Natural killer cell treated with Interleukin-12 subunit alpha and Interleukin-12 subunit beta and Interleukin-15 and Interleukin-18, amount 100 ng/mL, for 72 hours (primary cell): Measurements from ENCODE around the gene C11orf71. TPM values are rescaled to one million over a fixed set of nuclear protein-coding genes. Genes with fewer than 3 reads are reported as not detected.

Experiments
- ATAC-seq, 2 donors: fragments of 150-1000 bp; cut with Tn5 transposase in 1 of 2; sonication (Bioruptor Pico), chemical (Tn5 transposase) in 1 of 2; 2 replicates each; pipeline ENCODE4 v1.10.0; 2021
- DNase-seq: peaks from one replicate; pipeline ENCODE4 v3.0.0; 2022; ENCODE audit warnings: low spot score
- H3K27ac Mint-ChIP-seq, 2 donors: 1 replicate in 1 of 2; 2 replicates in 1 of 2; pipeline ENCODE4 v1.8.0; 2022; ENCODE audit warnings: mixed read lengths in 2 of 2, mild to moderate bottlenecking in 1 of 2, moderate library complexity in 1 of 2
- H3K27me3 Mint-ChIP-seq, 2 donors: 1 replicate in 1 of 2; 2 replicates in 1 of 2; pipeline ENCODE4 v1.8.0; 2022; ENCODE audit warnings: mixed read lengths in 2 of 2
- H3K36me3 Mint-ChIP-seq: one replicate; pipeline ENCODE4 v1.8.0; 2022; ENCODE audit warnings: mixed read lengths
- H3K4me1 Mint-ChIP-seq, 2 donors: 1 replicate in 1 of 2; 2 replicates in 1 of 2; pipeline ENCODE4 v1.8.0; 2022; ENCODE audit warnings: low read depth in 2 of 2, mixed read lengths in 2 of 2, mild to moderate bottlenecking in 1 of 2
- H3K4me3 Mint-ChIP-seq: one replicate; pipeline ENCODE4 v1.8.0; 2022; ENCODE audit warnings: mixed read lengths
- H3K9me3 Mint-ChIP-seq: 2 replicates; pipeline ENCODE4 v1.8.0; 2022; ENCODE audit warnings: mixed read lengths
- total RNA-seq, 2 donors: library from RNA; stranded (reverse); gene quantifications; one replicate each; pipeline ENCODE4 v1.2.3, GENCODE V29; 2022

C11orf71 gene, protein sequence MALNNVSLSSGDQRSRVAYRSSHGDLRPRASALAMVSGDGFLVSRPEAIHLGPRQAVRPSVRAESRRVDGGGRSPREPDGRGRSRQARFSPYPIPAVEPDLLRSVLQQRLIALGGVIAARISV
- total RNA-seq, result 1 to 10 TPM; 5.7 to 6.4 TPM

DNA sequence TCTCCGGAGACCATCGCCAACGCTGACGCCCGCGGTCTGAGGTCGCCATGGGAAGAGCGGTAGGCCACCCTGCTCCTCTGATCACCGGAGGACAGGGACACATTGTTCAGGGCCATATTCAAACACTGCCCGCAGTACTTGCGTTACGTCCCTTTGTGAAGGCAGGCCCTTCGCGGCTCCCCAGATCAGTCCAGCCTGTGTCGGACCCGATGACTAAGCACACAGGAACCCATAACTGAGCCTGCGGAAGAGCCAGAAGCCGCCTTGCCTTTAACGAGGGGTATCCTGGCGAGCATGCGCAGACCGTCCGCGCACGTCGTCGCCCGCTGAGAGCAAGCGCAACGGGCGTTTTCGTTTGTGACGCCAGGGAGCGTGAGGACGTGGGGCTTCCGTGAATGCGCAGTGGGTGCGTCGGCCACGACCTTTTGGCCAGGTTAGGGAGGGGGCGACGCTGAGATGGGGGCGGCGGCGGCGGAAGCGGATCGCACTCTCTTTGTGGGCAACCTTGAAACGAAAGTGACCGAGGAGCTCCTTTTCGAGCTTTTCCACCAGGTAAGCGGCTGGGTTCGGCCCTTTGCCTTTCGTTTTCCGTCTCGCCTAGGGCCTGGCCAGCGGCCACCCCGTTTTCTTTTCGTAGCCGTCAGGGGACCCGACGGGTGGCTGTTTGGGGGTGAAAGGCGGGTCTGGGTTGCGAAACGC, at the start of gene C11orf71, which contains the start of gene RBM7:
C11orf71 (minus strand) TSS at position 296 of the 699 bp plus-strand sequence; CDS start at position 116, 180 bp downstream.
RBM7 (plus strand) TSS at position 451 of the 699 bp plus-strand sequence; CDS start at position 457, 6 bp downstream.
- H3K9me3 Mint-ChIP-seq, result no peaks in the 10 kb centered on the region
- DNase-seq (peak; percentile 99), ATAC-seq (peak; percentile 97 to 98)
- peaks cover 35 to 42% of the 10 kb centered on the region in 2 donors for H3K4me1 Mint-ChIP-seq
- H3K36me3 Mint-ChIP-seq, result peaks cover 24% of the 10 kb centered on the region
- peak within 1 kb of the TSS; percentile 94 for H3K4me3 Mint-ChIP-seq
- H3K27ac Mint-ChIP-seq, result peak within 1 kb of the TSS; percentile 98 to 99
- H3K27me3 Mint-ChIP-seq, result no peaks in the 10 kb centered on the region

DNA sequence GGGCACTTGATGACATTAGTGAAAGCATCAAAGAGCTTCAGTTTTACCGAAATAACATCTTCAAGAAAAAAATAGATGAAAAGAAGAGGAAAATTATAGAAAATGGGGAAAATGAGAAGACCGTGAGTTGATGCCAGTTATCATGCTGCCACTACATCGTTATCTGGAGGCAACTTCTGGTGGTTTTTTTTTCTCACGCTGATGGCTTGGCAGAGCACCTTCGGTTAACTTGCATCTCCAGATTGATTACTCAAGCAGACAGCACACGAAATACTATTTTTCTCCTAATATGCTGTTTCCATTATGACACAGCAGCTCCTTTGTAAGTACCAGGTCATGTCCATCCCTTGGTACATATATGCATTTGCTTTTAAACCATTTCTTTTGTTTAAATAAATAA, 49.5 kb upstream of the C11orf71 start:
- Mint-ChIP-seq H3K9me3 (no peaks in the 10 kb centered on the region), H3K4me1 (peaks cover 0 to 8% of the 10 kb centered on the region in 2 donors), H3K27ac (no peak overlapping the region), H3K4me3 (no peak overlapping the region), H3K36me3 (peaks cover 12% of the 10 kb centered on the region), H3K27me3 (no peaks in the 10 kb centered on the region)
- ATAC-seq (no peak), DNase-seq (no peak)

DNA sequence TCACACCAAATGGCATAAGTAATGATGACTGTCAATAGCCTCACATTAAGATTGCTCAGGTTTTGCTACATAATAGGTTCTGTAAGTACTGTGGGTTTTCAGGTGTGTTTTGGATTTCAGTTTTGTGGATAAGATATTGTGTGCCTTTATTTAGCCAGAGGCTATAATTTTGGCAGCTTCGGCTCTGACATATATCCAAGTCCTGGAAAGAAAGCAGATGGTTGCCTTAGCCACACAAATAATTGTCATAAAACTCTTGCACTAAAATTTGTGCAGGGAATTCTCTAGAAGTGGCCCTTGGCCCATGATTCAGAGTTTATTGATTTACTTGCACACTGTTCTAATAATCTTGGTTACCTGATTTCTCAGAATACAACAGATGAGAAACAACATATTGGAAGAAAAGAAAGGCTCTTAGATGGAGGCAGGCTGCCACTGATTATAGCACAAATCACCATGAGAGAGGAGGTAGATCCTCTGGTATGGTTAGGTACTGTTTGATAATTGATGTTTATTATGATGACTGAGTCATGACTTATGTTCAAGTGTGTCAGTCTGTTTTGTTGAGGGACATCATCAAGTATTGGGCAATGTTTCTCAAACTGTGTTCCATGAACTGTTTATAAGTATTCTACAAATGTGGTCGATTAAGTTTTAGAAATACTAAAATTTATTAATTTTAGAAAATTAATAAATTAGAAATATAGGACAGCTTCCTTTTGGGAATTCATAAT, 48.6 kb upstream of the C11orf71 start:
- H3K4me3 Mint-ChIP-seq, result no peak overlapping the region
- no peak overlapping the region for H3K27ac Mint-ChIP-seq
- H3K27me3 Mint-ChIP-seq, result no peaks in the 10 kb centered on the region
- H3K9me3 Mint-ChIP-seq, result no peaks in the 10 kb centered on the region
- peaks cover 0 to 8% of the 10 kb centered on the region in 2 donors for H3K4me1 Mint-ChIP-seq
- no peak for DNase-seq
- no peak for ATAC-seq
- H3K36me3 Mint-ChIP-seq, result peaks cover 12% of the 10 kb centered on the region

DNA sequence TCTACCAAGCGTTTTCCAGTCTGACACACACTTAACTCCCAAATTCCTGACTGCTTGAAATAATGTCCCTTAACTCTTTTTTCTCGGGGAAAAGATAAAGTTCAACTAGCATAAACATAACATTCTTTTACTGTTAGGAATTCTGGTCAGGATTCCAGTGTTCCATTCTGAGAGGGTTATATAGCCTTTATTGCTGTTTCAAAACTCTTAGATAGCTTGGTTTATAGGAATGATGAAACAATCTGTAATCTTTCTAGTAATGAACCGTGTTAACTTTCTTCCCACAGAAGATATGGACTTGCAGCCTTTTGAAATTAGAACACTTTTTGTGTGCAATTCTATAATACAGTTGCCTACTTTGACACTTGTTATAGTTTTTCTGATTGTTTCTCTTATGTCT, 47.6 kb upstream of the C11orf71 start:
- no peaks in the 10 kb centered on the region for H3K27me3 Mint-ChIP-seq
- H3K4me3 Mint-ChIP-seq, result no peak overlapping the region
- no peaks in the 10 kb centered on the region for H3K9me3 Mint-ChIP-seq
- ATAC-seq (no peak), DNase-seq (no peak)
- peaks cover 0 to 8% of the 10 kb centered on the region in 2 donors for H3K4me1 Mint-ChIP-seq
- peaks cover 12% of the 10 kb centered on the region for H3K36me3 Mint-ChIP-seq
- no peak overlapping the region for H3K27ac Mint-ChIP-seq

DNA sequence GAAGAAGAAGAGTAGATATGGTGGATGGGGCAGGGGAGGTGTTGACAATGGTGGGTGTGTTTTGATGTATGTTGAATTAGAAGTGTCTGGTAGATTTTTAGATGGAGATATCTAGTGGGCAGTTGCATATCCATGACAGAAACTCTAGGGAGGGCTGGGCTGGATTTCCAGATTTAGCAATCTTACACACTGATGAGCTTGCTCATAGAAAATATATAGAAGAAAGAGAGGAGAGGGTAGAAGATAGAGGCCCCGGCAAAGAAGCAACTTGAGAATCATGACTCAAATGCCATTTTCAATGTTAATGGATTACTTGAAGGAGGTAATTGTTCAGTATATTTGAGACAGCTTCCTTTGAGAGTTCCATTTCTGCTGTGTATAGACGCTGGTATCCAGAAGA, 47.1 kb upstream of the C11orf71 start:
- H3K27ac Mint-ChIP-seq, result no peak overlapping the region

DNA sequence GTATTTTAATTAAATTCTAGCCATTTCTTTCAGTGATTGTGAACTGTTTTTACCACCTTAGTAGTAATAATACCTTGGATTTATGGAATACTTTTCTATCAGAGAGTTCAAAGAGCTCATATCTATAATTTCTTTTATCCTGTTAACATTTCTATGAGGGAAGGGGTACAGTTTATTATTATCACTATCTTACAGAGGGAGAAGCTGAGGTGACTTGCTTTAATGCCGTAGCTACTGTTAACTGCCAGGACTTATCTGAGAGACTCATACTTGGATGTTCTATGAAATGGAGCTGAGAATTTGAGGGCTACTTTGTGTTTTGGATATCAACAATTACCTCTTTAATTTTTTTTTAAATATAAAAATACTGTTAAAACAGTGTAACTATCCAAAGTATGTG, 42.2 kb upstream of the C11orf71 start:
- Mint-ChIP-seq H3K4me1 (peaks cover 24 to 25% of the 10 kb centered on the region in 2 donors), H3K27ac (no peak overlapping the region), H3K4me3 (no peak overlapping the region), H3K27me3 (no peaks in the 10 kb centered on the region), H3K9me3 (no peaks in the 10 kb centered on the region), H3K36me3 (peaks cover 7% of the 10 kb centered on the region)
- DNase-seq (no peak), ATAC-seq (no peak)

More for the DNA sequence above, 47.1 kb upstream of the C11orf71 start:
- Mint-ChIP-seq H3K4me1 (peaks cover 0 to 8% of the 10 kb centered on the region in 2 donors), H3K36me3 (peaks cover 12% of the 10 kb centered on the region), H3K9me3 (no peaks in the 10 kb centered on the region), H3K4me3 (no peak overlapping the region), H3K27me3 (no peaks in the 10 kb centered on the region)
- DNase-seq (no peak), ATAC-seq (no peak)

DNA sequence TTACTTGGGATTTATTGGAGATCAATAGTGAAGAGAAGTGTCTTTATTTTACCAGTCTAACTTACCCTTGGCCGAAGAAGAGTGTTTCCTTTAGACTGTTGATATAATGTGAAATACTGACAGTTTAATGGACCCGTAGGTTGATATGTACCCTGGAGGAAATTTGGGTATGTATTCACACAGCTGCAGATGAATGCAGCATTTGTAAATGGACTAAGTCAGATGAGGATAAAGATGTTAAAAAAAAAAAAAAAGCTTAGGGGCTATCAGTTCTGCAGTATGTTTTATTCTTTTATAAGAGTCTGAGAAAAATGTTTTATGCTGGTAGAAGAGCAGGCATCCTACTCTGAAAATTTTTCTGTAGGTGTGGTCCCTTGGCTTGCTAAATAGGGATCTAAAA, 41.6 kb upstream of the C11orf71 start:
- H3K4me1 Mint-ChIP-seq, result peaks cover 22 to 24% of the 10 kb centered on the region in 2 donors
- H3K4me3 Mint-ChIP-seq, result no peak overlapping the region
- H3K27ac Mint-ChIP-seq, result no peak overlapping the region
- DNase-seq (no peak), ATAC-seq (no peak)
- H3K9me3 Mint-ChIP-seq, result no peaks in the 10 kb centered on the region
- no peaks in the 10 kb centered on the region for H3K27me3 Mint-ChIP-seq
- H3K36me3 Mint-ChIP-seq, result peaks cover 7% of the 10 kb centered on the region

DNA sequence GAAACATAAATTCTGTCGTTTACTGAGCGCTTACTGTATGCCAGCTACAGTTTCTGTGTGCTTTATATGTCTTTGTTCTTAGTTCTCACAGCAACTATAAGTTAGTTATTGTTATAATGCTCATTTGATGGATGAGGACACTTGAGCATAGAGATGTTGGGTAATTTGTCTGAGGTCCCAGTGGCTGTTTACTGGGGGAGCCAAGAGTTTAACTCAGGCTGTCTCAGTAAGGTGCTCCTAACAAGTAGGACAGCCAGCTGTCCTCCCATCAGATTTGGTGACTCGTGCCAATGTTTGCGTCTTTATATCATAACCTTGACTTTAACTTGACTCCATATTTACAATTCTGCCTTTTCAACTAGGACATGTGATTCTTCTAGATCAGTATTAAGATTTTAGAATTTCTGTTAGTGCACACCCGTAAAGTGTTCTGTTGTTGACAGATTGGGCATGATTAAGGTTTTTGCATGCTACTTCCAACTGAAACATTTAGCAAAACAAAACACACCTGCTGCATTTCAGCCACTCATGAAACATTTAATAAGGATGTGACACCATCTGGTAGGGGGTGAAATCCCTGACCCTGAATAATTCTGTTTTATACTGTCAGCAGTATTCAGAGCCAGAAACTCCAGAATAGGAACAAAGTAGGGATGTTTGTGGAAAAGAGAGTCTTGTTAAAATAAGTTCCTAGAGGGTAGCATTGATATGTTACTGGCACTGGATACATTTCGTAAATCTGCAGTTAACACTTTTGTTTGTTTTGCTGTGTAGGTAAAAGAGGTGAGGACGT, 40.9 kb upstream of the C11orf71 start:
- Mint-ChIP-seq H3K27ac (no peak overlapping the region), H3K4me3 (no peak overlapping the region), H3K36me3 (peaks cover 1% of the 10 kb centered on the region), H3K27me3 (no peaks in the 10 kb centered on the region), H3K9me3 (no peaks in the 10 kb centered on the region), H3K4me1 (peaks cover 17 to 24% of the 10 kb centered on the region in 2 donors)
- ATAC-seq (no peak), DNase-seq (no peak)

DNA sequence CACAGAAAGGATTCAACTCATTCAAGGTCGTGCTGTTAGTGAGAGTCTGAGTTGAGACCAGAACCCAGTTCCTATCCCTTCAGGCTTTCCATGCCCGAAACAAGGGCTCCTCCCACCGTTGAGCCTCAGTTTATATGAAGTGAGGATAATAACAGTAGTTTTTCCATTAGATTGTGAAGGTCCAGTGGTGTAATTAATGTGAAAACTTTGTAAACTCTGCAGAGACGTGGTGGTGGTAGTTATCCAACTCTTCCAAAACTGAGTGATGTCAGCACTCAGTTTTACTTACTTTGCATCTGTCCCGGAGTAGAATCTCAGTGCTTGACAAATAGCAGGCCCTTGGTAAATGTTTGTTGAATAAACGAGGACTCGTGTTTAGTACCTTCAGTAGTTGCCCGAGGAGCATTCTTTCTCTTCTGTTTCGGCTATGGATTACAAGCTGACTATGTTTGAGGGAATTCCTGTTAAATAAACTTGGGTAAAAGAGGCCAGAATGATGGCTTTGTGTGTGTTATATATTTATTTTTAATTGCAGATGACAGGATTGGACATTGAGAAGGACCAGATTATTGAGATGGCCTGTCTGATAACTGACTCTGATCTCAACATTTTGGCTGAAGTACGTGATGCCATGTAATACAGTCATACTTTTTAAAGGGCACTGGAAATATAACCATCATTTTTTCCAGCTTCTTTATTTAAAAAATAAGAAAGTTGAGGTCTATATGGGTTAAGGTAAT, 40.0 kb upstream of the C11orf71 start:
- Mint-ChIP-seq H3K4me1 (peaks cover 17 to 24% of the 10 kb centered on the region in 2 donors), H3K27me3 (no peaks in the 10 kb centered on the region), H3K9me3 (no peaks in the 10 kb centered on the region), H3K27ac (peak overlapping the region; percentile 79 to 95), H3K36me3 (no peaks in the 10 kb centered on the region), H3K4me3 (peak overlapping the region; percentile 93)
- ATAC-seq (no peak), DNase-seq (no peak)

DNA sequence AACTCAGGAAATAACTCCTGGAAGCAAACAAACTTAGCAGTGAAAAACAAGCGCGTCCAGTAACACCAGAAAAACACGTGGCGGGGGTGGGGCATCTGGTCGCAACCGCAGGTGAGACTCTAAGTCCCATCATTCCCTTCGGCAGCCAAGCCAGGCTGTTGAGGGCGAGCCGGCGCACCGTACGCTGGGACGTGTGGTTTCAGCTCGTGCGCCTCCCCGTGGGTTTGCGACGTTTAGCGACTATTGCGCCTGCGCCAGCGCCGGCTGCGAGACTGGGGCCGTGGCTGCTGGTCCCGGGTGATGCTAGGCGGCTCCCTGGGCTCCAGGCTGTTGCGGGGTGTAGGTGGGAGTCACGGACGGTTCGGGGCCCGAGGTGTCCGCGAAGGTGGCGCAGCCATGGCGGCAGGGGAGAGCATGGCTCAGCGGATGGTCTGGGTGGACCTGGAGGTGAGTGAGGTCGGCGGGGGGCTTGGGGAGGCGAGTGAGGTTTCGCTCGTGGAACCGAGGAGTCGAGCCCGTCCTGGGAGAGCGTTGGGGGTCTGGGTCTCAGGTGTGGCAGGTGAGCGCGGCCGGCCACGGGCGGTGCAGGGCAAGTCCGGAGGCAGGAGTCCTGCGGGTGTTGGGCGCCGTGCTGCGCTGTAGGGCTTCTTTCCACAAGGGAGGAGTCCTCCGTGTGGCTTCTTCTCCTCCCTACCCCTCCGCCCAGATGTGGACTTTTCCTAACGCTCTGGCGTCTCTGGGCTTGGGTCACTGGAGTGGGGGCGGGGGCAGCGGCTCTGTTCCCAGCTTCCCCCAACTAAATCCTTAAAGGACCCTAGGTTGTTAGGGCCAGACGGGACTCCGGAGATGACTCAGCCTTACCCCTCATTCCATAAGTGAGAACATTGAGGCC, 39.2 kb upstream of the C11orf71 start, which contains the start of gene REXO2:
REXO2 (plus strand) TSS at position 239 of the 892 bp plus-strand sequence; CDS start at position 301, 62 bp downstream.
- Mint-ChIP-seq H3K4me3 (peak within 1 kb of the TSS; percentile 93), H3K4me1 (peaks cover 17 to 24% of the 10 kb centered on the region in 2 donors), H3K27me3 (no peaks in the 10 kb centered on the region), H3K27ac (peak within 1 kb of the TSS; percentile 79 to 95), H3K36me3 (no peaks in the 10 kb centered on the region), H3K9me3 (no peaks in the 10 kb centered on the region)
- peak; percentile 95 for DNase-seq
- peak; percentile 99 for ATAC-seq

DNA sequence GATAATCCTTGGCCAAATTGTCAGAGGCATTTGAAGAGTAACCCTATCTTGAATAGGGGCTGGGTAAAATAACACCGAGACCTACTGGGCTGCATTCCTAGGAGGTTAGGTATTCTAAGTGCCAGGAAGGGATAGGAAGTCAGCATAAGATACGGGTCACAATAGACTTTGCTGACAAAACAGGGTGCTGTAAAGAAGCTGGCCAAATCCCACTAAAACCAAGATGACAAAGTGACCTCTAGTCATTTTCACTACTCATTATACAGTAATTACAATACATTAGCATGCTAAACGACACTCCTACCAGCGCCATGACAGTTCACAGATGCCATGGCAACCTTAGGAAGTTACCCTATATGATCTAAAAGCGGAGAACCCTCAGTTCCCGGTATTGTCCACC, 38.0 kb upstream of the C11orf71 start:
- H3K36me3 Mint-ChIP-seq, result no peaks in the 10 kb centered on the region
- no peaks in the 10 kb centered on the region for H3K9me3 Mint-ChIP-seq
- H3K4me1 Mint-ChIP-seq, result peaks cover 17 to 24% of the 10 kb centered on the region in 2 donors
- DNase-seq (no peak), ATAC-seq (no peak)
- H3K4me3 Mint-ChIP-seq, result no peak overlapping the region
- H3K27ac Mint-ChIP-seq, result peak overlapping the region in 1 of 2 donors; percentile 79
- no peaks in the 10 kb centered on the region for H3K27me3 Mint-ChIP-seq

DNA sequence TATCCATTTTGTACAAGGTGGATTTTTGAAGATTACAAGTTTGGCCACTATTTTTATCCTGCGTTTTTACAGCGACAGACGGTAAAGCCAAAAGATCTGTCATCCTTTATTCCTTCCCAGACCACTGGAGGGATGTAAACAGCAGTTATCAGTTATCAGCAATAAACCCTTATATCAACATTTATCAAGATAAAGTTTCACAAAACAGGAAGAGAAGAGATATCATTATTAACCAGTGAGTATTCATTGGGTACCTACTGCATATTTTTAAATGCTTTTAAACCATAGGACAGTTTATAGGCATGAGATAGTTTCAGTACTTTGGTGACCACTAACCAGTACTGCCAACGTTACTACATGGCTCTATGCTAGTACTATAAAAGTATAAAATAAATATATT, 33.1 kb upstream of the C11orf71 start:
- DNase-seq (no peak), ATAC-seq (no peak)
- Mint-ChIP-seq H3K27me3 (no peaks in the 10 kb centered on the region), H3K27ac (no peak overlapping the region), H3K36me3 (no peaks in the 10 kb centered on the region), H3K4me3 (no peak overlapping the region), H3K9me3 (no peaks in the 10 kb centered on the region), H3K4me1 (no peaks in the 10 kb centered on the region)
